Measurements from ENCODE around the gene LMBR1. TPM values are rescaled to one million over a fixed set of nuclear protein-coding genes. Genes with fewer than 3 reads are reported as not detected.
A peak's percentile ranks its signal among the peaks of the same experiment; 100 is the strongest.

LMBR1 gene
- polyA plus RNA-seq, 3 donors, result 14.8 to 24.4 (median 21.2) TPM

GRCh38 chr7:156896388-156897022 is 3.5 kb upstream of the LMBR1 start:
- H3K27ac ChIP-seq (ENCODE audit: low read depth in 1 of 2, low read length in 2 of 2), result peak overlapping the region in 1 of 2 donors; percentile 92
- no peak for TF ChIP-seq CTCF (IDR thresholded peaks at IDR 0.05)
- H3K27me3 ChIP-seq (ENCODE audit: control insufficient read depth in 2 of 2, insufficient read depth in 2 of 2, low read length in 2 of 2), result no peaks in the 10 kb centered on the region
- no peaks in the 10 kb centered on the region for H3K9me3 ChIP-seq (replicated peaks in 1 of 2; ENCODE audit: control insufficient read depth in 1 of 2, insufficient read depth in 1 of 2, low read length in 2 of 2)
- intact Hi-C loops (cut with micrococcal nuclease), result loop anchor here (5.0 to 10.0 kb wide), 4 partner anchors 51 to 1972 kb away; partner anchors contain the start of genes NOM1 (in 2 of the 2) and PAXIP1 (in 1 of the 2)
- H2AFZ ChIP-seq (ENCODE audit: insufficient read depth, low read depth, low read length, poor library complexity, severe bottlenecking), result no peak overlapping the region
- no peak overlapping the region for H3K4me2 ChIP-seq (replicated peaks; ENCODE audit: extremely low read depth, low read length, poor library complexity, severe bottlenecking)
- H3K36me3 Mint-ChIP-seq, result no peaks in the 10 kb centered on the region
- WGBS (ENCODE audit: insufficient coverage), result 47% methylated on average over 2 of the region's 5 CpGs
- peaks cover 7% of the 10 kb centered on the region for H4K20me1 ChIP-seq (ENCODE audit: insufficient read depth, low read length)
- H3K4me1 ChIP-seq (ENCODE audit: control insufficient read depth in 1 of 2, insufficient read depth in 2 of 2, low read length in 2 of 2), result peaks cover 41 to 44% of the 10 kb centered on the region in 2 donors
- peaks cover 37% of the 10 kb centered on the region for H3K4me1 Mint-ChIP-seq
- H3K4me3 ChIP-seq (replicated peaks in 1 of 3; ENCODE audit: low read depth in 2 of 3, low read length in 3 of 3), result peak overlapping the region in 1 of 3 experiments; percentile 44
- H3K27me3 Mint-ChIP-seq (ENCODE audit: low read depth in 3 of 3), result peaks cover 0 to 6% (median 4%) of the 10 kb centered on the region in 3 donors
- H3K9me3 Mint-ChIP-seq, result peaks cover 0 to 6% (median 4%) of the 10 kb centered on the region in 7 donors
- no peaks in the 10 kb centered on the region for H3K36me3 ChIP-seq (replicated peaks in 1 of 2; ENCODE audit: control insufficient read depth in 1 of 2, insufficient read depth in 2 of 2, low read length in 2 of 2)
- H3K4me3 Mint-ChIP-seq, result no peak overlapping the region
- DNase-seq, result peak; percentile 9 to 56 (median 25)
- H3K79me2 ChIP-seq (ENCODE audit: insufficient read depth, low read length), result peaks cover 19% of the 10 kb centered on the region
- H3K27ac Mint-ChIP-seq, result peak overlapping the region; percentile 40 to 89 (median 86)
- no peak overlapping the region for H3K9ac ChIP-seq (ENCODE audit: insufficient read depth, low read length, poor library complexity, severe bottlenecking)

- peaks cover 41 to 47% of the 10 kb centered on the region in 2 donors for H3K4me1 ChIP-seq (ENCODE audit: control insufficient read depth in 1 of 2, insufficient read depth in 2 of 2, low read length in 2 of 2)
- H3K4me2 ChIP-seq (replicated peaks; ENCODE audit: extremely low read depth, low read length, poor library complexity, severe bottlenecking), result peak overlapping the region; percentile 27
- H3K9ac ChIP-seq (ENCODE audit: insufficient read depth, low read length, poor library complexity, severe bottlenecking), result peak overlapping the region; percentile 24
- peak overlapping the region; percentile 82 to 95 (median 88) for H3K27ac Mint-ChIP-seq
- H3K27me3 ChIP-seq (ENCODE audit: control insufficient read depth in 2 of 2, insufficient read depth in 2 of 2, low read length in 2 of 2), result no peaks in the 10 kb centered on the region
- peaks cover 30% of the 10 kb centered on the region for H3K79me2 ChIP-seq (ENCODE audit: insufficient read depth, low read length)
- TF ChIP-seq CTCF (IDR thresholded peaks at IDR 0.05), result no peak
- H3K36me3 Mint-ChIP-seq, result no peaks in the 10 kb centered on the region
- H3K9me3 Mint-ChIP-seq, result peaks cover 0 to 8% (median 4%) of the 10 kb centered on the region in 7 donors
- H2AFZ ChIP-seq (ENCODE audit: insufficient read depth, low read depth, low read length, poor library complexity, severe bottlenecking), result peak overlapping the region; percentile 32
- H3K27me3 Mint-ChIP-seq (ENCODE audit: low read depth in 3 of 3), result peaks cover 0 to 2% (median 0%) of the 10 kb centered on the region in 3 donors
- WGBS (ENCODE audit: insufficient coverage), result 0% methylated on average over 3 of the region's 6 CpGs
- H4K20me1 ChIP-seq (ENCODE audit: insufficient read depth, low read length), result peaks cover 11% of the 10 kb centered on the region
- no peaks in the 10 kb centered on the region for H3K9me3 ChIP-seq (replicated peaks in 1 of 2; ENCODE audit: control insufficient read depth in 1 of 2, insufficient read depth in 1 of 2, low read length in 2 of 2)
- peak overlapping the region in 1 of 3 experiments; percentile 44 for H3K4me3 ChIP-seq (replicated peaks in 1 of 3; ENCODE audit: low read depth in 2 of 3, low read length in 3 of 3)
- no peaks in the 10 kb centered on the region for H3K36me3 ChIP-seq (replicated peaks in 1 of 2; ENCODE audit: control insufficient read depth in 1 of 2, insufficient read depth in 2 of 2, low read length in 2 of 2)
- intact Hi-C loops (cut with micrococcal nuclease), result loop anchor here (5.0 to 10.0 kb wide), 4 partner anchors 52 to 1970 kb away; partner anchors contain the start of genes NOM1 (in 2 of the 2) and PAXIP1 (in 1 of the 2)
- H3K4me1 Mint-ChIP-seq, result peaks cover 41% of the 10 kb centered on the region
- DNase-seq, result peak; percentile 57 to 69 (median 65)
- H3K27ac ChIP-seq (ENCODE audit: low read depth in 1 of 2, low read length in 2 of 2), result peak overlapping the region; percentile 60 to 92
- peak overlapping the region; percentile 61 to 74 for H3K4me3 Mint-ChIP-seq
Measured at GRCh38 chr7:156895024-156895780, 2.2 kb upstream of the LMBR1 start.

Data from CD14-positive monocyte (primary cell).